Muscle layer of colon (tissue), 2 donors: ENCODE data around the gene NUP54.
A peak's percentile ranks its signal among the peaks of the same experiment; 100 is the strongest.

Experiments
- H3K27ac ChIP-seq: one replicate; pipeline ENCODE4 v1.7.0; 2013; ENCODE audit warnings: low read depth, mild to moderate bottlenecking, low read length, moderate library complexity
- H3K27me3 ChIP-seq, 2 donors: one replicate each; pipeline ENCODE4 v1.7.0; 2013; ENCODE audit warnings: low read length in 2 of 2, mild to moderate bottlenecking in 2 of 2; ENCODE audit not compliant: insufficient read depth in 2 of 2, control insufficient read depth in 1 of 2
- H3K36me3 ChIP-seq: one replicate; pipeline ENCODE4 v1.7.0; 2013; ENCODE audit warnings: mild to moderate bottlenecking, low read length; ENCODE audit not compliant: insufficient read depth
- H3K4me1 ChIP-seq: one replicate; pipeline ENCODE4 v1.7.0; 2013; ENCODE audit warnings: mild to moderate bottlenecking, low read length; ENCODE audit not compliant: insufficient read depth
- H3K4me3 ChIP-seq, 2 donors: one replicate each; pipeline ENCODE4 v1.7.0; 2013; ENCODE audit warnings: low read length in 2 of 2, low read depth in 1 of 2, mild to moderate bottlenecking in 1 of 2, moderate library complexity in 1 of 2
- H3K9ac ChIP-seq: one replicate; pipeline ENCODE4 v1.7.0; 2013; ENCODE audit warnings: low read length
- H3K9me3 ChIP-seq: one replicate; pipeline ENCODE4 v1.7.0; 2013; ENCODE audit warnings: mild to moderate bottlenecking, low read length
- donor health status: abdominal sarcoma.
- donor health status: Adenocarcinoma of cecum.

NUP54 gene

GRCh38 chr4:76090241-76090691, 57.9 kb downstream of the NUP54 start:
- no peaks in the 10 kb centered on the region for H3K27me3 ChIP-seq
- H3K9me3 ChIP-seq, result no peaks in the 10 kb centered on the region
- no peaks in the 10 kb centered on the region for H3K4me1 ChIP-seq
- no peaks in the 10 kb centered on the region for H3K36me3 ChIP-seq
- H3K4me3 ChIP-seq, result no peak overlapping the region
- no peak overlapping the region for H3K9ac ChIP-seq
- no peak overlapping the region for H3K27ac ChIP-seq

- Histone ChIP-seq H3K9ac (no peak overlapping the region), H3K4me3 (no peak overlapping the region), H3K27ac (no peak overlapping the region), H3K9me3 (no peaks in the 10 kb centered on the region), H3K4me1 (no peaks in the 10 kb centered on the region), H3K36me3 (no peaks in the 10 kb centered on the region), H3K27me3 (no peaks in the 10 kb centered on the region)
These were observed 59.5 kb downstream of the NUP54 start for GRCh38 chr4:76088719-76089118.

- Histone ChIP-seq H3K36me3 (no peaks in the 10 kb centered on the region), H3K27me3 (no peaks in the 10 kb centered on the region), H3K9me3 (no peaks in the 10 kb centered on the region), H3K27ac (no peak overlapping the region), H3K9ac (no peak overlapping the region), H3K4me3 (peak overlapping the region in 1 of 2 donors; percentile 14), H3K4me1 (no peaks in the 10 kb centered on the region)
These were observed 61.0 kb downstream of the NUP54 start for GRCh38 chr4:76087007-76087769.

GRCh38 chr4:76084542-76084941, 63.7 kb downstream of the NUP54 start:
- H3K27ac ChIP-seq, result no peak overlapping the region
- H3K9ac ChIP-seq, result no peak overlapping the region
- H3K4me1 ChIP-seq, result no peaks in the 10 kb centered on the region
- H3K27me3 ChIP-seq, result no peaks in the 10 kb centered on the region
- H3K9me3 ChIP-seq, result no peaks in the 10 kb centered on the region
- no peak overlapping the region for H3K4me3 ChIP-seq
- H3K36me3 ChIP-seq, result no peaks in the 10 kb centered on the region

GRCh38 chr4:76083386-76083988, 64.7 kb downstream of the NUP54 start:
- Histone ChIP-seq H3K27ac (no peak overlapping the region), H3K9ac (no peak overlapping the region), H3K4me1 (no peaks in the 10 kb centered on the region), H3K9me3 (no peaks in the 10 kb centered on the region), H3K36me3 (no peaks in the 10 kb centered on the region), H3K4me3 (no peak overlapping the region), H3K27me3 (no peaks in the 10 kb centered on the region)

GRCh38 chr4:76078033-76078613, 70.1 kb downstream of the NUP54 start:
- Histone ChIP-seq H3K36me3 (no peaks in the 10 kb centered on the region), H3K4me3 (no peak overlapping the region), H3K9me3 (no peaks in the 10 kb centered on the region), H3K27me3 (no peaks in the 10 kb centered on the region), H3K27ac (no peak overlapping the region), H3K9ac (no peak overlapping the region), H3K4me1 (peaks cover 5% of the 10 kb centered on the region)

- Histone ChIP-seq H3K4me3 (no peak overlapping the region), H3K36me3 (no peaks in the 10 kb centered on the region), H3K27ac (no peak overlapping the region), H3K4me1 (peaks cover 9% of the 10 kb centered on the region), H3K9me3 (no peaks in the 10 kb centered on the region), H3K27me3 (no peaks in the 10 kb centered on the region), H3K9ac (no peak overlapping the region)
These were observed 73.1 kb downstream of the NUP54 start for GRCh38 chr4:76074993-76075600.

GRCh38 chr4:76074468-76074867, 73.7 kb downstream of the NUP54 start, which contains the start of gene ART3:
Gene ART3 (plus strand): TSS chr4:76074709. CDS start chr4:76075890, 1,181 bp downstream.
- H3K36me3 ChIP-seq, result no peaks in the 10 kb centered on the region
- no peaks in the 10 kb centered on the region for H3K27me3 ChIP-seq
- H3K4me3 ChIP-seq, result no peak within 1 kb of the TSS
- H3K4me1 ChIP-seq, result peaks cover 9% of the 10 kb centered on the region
- H3K27ac ChIP-seq, result no peak within 1 kb of the TSS
- H3K9ac ChIP-seq, result no peak within 1 kb of the TSS
- H3K9me3 ChIP-seq, result no peaks in the 10 kb centered on the region

- H3K9ac ChIP-seq, result no peak overlapping the region
- H3K4me3 ChIP-seq, result no peak overlapping the region
- no peaks in the 10 kb centered on the region for H3K36me3 ChIP-seq
- no peak overlapping the region for H3K27ac ChIP-seq
- H3K27me3 ChIP-seq, result no peaks in the 10 kb centered on the region
- H3K4me1 ChIP-seq, result peaks cover 9% of the 10 kb centered on the region
- no peaks in the 10 kb centered on the region for H3K9me3 ChIP-seq
These were observed 75.4 kb downstream of the NUP54 start for GRCh38 chr4:76072760-76073159.

GRCh38 chr4:76067652-76068286, 80.4 kb downstream of the NUP54 start:
- H3K36me3 ChIP-seq, result no peaks in the 10 kb centered on the region

GRCh38 chr4:76066546-76066945, 81.7 kb downstream of the NUP54 start:
- Histone ChIP-seq H3K9ac (no peak overlapping the region), H3K27ac (no peak overlapping the region), H3K27me3 (no peaks in the 10 kb centered on the region), H3K4me3 (no peak overlapping the region), H3K36me3 (no peaks in the 10 kb centered on the region), H3K9me3 (no peaks in the 10 kb centered on the region), H3K4me1 (no peaks in the 10 kb centered on the region)

More at GRCh38 chr4:76067652-76068286, 80.4 kb downstream of the NUP54 start:
- no peak overlapping the region for H3K27ac ChIP-seq
- H3K9ac ChIP-seq, result no peak overlapping the region
- no peaks in the 10 kb centered on the region for H3K27me3 ChIP-seq
- peaks cover under 1% of the 10 kb centered on the region for H3K4me1 ChIP-seq
- no peak overlapping the region for H3K4me3 ChIP-seq
- H3K9me3 ChIP-seq, result no peaks in the 10 kb centered on the region
